Parathyroid adenoma (tissue), 2 donors: Measurements from ENCODE around the gene PRDM16.

Source experiments
- H2AFZ ChIP-seq: fragments of 300-600 bp; sonication (generic); one replicate; pipeline ENCODE4 v1.7.0; 2017; ENCODE audit warnings: antibody characterized with exemption, mild to moderate bottlenecking
- H3K27ac ChIP-seq: fragments of 300-600 bp; sonication (generic); one replicate; pipeline ENCODE4 v1.7.0; 2017
- H3K27me3 ChIP-seq: fragments of 300-600 bp; sonication (generic); one replicate; pipeline ENCODE4 v1.7.0; 2017; ENCODE audit warnings: low read length; ENCODE audit not compliant: control insufficient read depth, insufficient read depth
- H3K36me3 ChIP-seq: fragments of 300-600 bp; sonication (generic); one replicate; pipeline ENCODE4 v1.7.0; 2017; ENCODE audit warnings: low read length; ENCODE audit not compliant: control insufficient read depth, insufficient read depth
- H3K4me1 ChIP-seq: fragments of 300-600 bp; sonication (generic); one replicate; pipeline ENCODE4 v1.7.0; 2017; ENCODE audit warnings: control low read depth
- H3K4me2 ChIP-seq: fragments of 300-600 bp; sonication (generic); one replicate; pipeline ENCODE4 v1.7.0; 2017; ENCODE audit warnings: low read length
- H3K4me3 ChIP-seq: fragments of 300-600 bp; sonication (generic); one replicate; pipeline ENCODE4 v1.7.0; 2017; ENCODE audit warnings: low read depth, low read length
- H3K79me2 ChIP-seq: fragments of 300-600 bp; sonication (generic); one replicate; pipeline ENCODE4 v1.7.0; 2017; ENCODE audit warnings: control low read depth
- H3K9ac ChIP-seq: fragments of 300-600 bp; sonication (generic); one replicate; pipeline ENCODE4 v1.7.0; 2017; ENCODE audit warnings: mild to moderate bottlenecking
- H3K9me3 ChIP-seq: fragments of 300-600 bp; sonication (generic); one replicate; pipeline ENCODE4 v1.7.0; 2017; ENCODE audit warnings: low read length; ENCODE audit not compliant: control insufficient read depth
- CTCF ChIP-seq: fragments of 300-600 bp; sonication (generic); IDR thresholded peaks from one replicate; pipeline ENCODE4 v1.7.0; 2017; ENCODE audit warnings: antibody characterized with exemption, mild to moderate bottlenecking
- donor health status: primary hyperparathyroidism.

Gene PRDM16

GRCh38 chr1:3314491-3315381 lies 245.7 kb downstream of the PRDM16 start:
- H3K27me3 ChIP-seq, result no peaks in the 10 kb centered on the region
- H3K4me3 ChIP-seq, result no peak overlapping the region
- no peak overlapping the region for H3K9ac ChIP-seq
- H2AFZ ChIP-seq, result no peak overlapping the region
- no peaks in the 10 kb centered on the region for H3K9me3 ChIP-seq
- H3K79me2 ChIP-seq, result no peaks in the 10 kb centered on the region
- no peaks in the 10 kb centered on the region for H3K4me1 ChIP-seq
- H3K4me2 ChIP-seq, result no peak overlapping the region
- TF ChIP-seq CTCF, result no peak
- no peaks in the 10 kb centered on the region for H3K36me3 ChIP-seq
- no peak overlapping the region for H3K27ac ChIP-seq

GRCh38 chr1:3315399-3316339 lies 246.7 kb downstream of the PRDM16 start:
- Histone ChIP-seq H2AFZ (no peak overlapping the region), H3K9ac (no peak overlapping the region), H3K27me3 (no peaks in the 10 kb centered on the region), H3K36me3 (no peaks in the 10 kb centered on the region), H3K4me3 (no peak overlapping the region), H3K4me2 (no peak overlapping the region), H3K79me2 (no peaks in the 10 kb centered on the region), H3K4me1 (no peaks in the 10 kb centered on the region), H3K27ac (no peak overlapping the region), H3K9me3 (no peaks in the 10 kb centered on the region)
- TF ChIP-seq CTCF, result no peak

- Histone ChIP-seq H3K79me2 (no peaks in the 10 kb centered on the region), H2AFZ (no peak overlapping the region), H3K4me1 (no peaks in the 10 kb centered on the region), H3K9ac (no peak overlapping the region), H3K36me3 (no peaks in the 10 kb centered on the region), H3K4me2 (no peak overlapping the region), H3K9me3 (no peaks in the 10 kb centered on the region), H3K4me3 (no peak overlapping the region), H3K27ac (no peak overlapping the region), H3K27me3 (no peaks in the 10 kb centered on the region)
- no peak for TF ChIP-seq CTCF
Measured at GRCh38 chr1:3316340-3316943, 247.4 kb downstream of the PRDM16 start.

- Histone ChIP-seq H3K36me3 (no peaks in the 10 kb centered on the region), H3K4me2 (no peak overlapping the region)
Measured at GRCh38 chr1:3317456-3317855, 248.5 kb downstream of the PRDM16 start.

More at GRCh38 chr1:3317456-3317855, 248.5 kb downstream of the PRDM16 start:
- no peak overlapping the region for H2AFZ ChIP-seq
- no peaks in the 10 kb centered on the region for H3K9me3 ChIP-seq
- no peak overlapping the region for H3K27ac ChIP-seq
- no peak for TF ChIP-seq CTCF
- H3K4me1 ChIP-seq, result no peaks in the 10 kb centered on the region
- H3K4me3 ChIP-seq, result no peak overlapping the region
- no peaks in the 10 kb centered on the region for H3K79me2 ChIP-seq
- H3K9ac ChIP-seq, result no peak overlapping the region
- no peaks in the 10 kb centered on the region for H3K27me3 ChIP-seq
